ENCODE measurements around the gene FIZ1. TPM values are rescaled to one million over a fixed set of nuclear protein-coding genes. Genes with fewer than 3 reads are reported as not detected.

The FIZ1 gene
- total RNA-seq, 1 donor from 2014 or later: 31.8 TPM

DNA sequence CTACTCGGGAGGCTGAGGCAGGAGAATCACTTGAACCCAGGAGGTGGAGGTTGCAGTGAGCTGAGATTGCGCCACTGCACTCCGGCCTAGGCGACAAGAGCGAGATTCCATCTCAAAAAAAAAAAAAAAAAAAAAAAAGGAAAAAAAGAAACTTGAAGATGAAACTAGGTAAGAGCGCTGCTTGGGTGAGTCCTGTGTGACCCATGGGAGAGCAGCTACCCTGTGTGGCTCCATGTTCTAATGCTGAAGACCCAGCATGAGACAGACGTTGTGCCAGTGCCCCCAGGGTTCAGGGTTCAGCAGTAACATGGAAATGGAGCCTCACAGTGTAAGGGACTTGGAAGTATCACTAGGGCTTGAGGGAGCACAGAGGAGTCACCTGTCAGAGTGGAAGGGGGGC is 19.1 kb upstream of the FIZ1 start:
- Mint-ChIP-seq H3K27ac (ENCODE audit: unreplicated experiment) (peak overlapping the region; percentile 4), H3K4me1 (peaks cover 8% of the 10 kb centered on the region), H3K9me3 (no peaks in the 10 kb centered on the region), H3K36me3 (ENCODE audit: low read depth) (peaks cover 13% of the 10 kb centered on the region), H3K27me3 (ENCODE audit: low read depth) (no peaks in the 10 kb centered on the region), H3K4me3 (no peak overlapping the region)
- DNase-seq (ENCODE audit: low read depth, low spot score): no peak
- no peak for TF ChIP-seq CTCF (conservative IDR thresholded peaks at IDR 0.05)

DNA sequence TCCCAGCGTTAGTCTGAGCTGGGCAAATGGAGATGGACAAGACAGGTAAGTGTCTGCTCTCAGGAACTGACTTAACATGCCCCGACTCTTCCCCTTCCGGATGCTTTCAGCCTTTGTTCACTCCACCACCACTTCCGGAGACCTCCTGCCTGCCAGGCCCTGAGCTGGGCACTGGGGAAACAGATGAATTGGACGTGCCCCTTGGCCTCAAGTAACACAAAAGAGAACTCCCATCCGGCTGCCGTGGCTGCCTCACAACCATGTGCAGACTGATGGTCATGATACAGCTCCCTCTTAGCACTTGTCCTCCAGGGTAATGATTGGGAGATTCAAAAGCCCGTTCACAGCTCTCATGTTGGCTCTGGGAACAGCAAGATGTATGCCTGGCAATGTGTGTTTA is 18.1 kb upstream of the FIZ1 start:
- DNase-seq (ENCODE audit: low read depth, low spot score): no peak
- Mint-ChIP-seq H3K4me3 (peak overlapping the region; percentile 38), H3K9me3 (no peaks in the 10 kb centered on the region), H3K36me3 (ENCODE audit: low read depth) (peaks cover 16% of the 10 kb centered on the region), H3K27ac (ENCODE audit: unreplicated experiment) (no peak overlapping the region), H3K27me3 (ENCODE audit: low read depth) (no peaks in the 10 kb centered on the region), H3K4me1 (peaks cover 4% of the 10 kb centered on the region)
- no peak for TF ChIP-seq CTCF (conservative IDR thresholded peaks at IDR 0.05)

GRCh38 chr19:55616395-55616875 is 17.1 kb upstream of the FIZ1 start:
- Mint-ChIP-seq H3K9me3 (no peaks in the 10 kb centered on the region), H3K27me3 (ENCODE audit: low read depth) (no peaks in the 10 kb centered on the region), H3K4me3 (no peak overlapping the region), H3K36me3 (ENCODE audit: low read depth) (peaks cover 16% of the 10 kb centered on the region), H3K27ac (ENCODE audit: unreplicated experiment) (no peak overlapping the region), H3K4me1 (peaks cover 4% of the 10 kb centered on the region)
- no peak for DNase-seq (ENCODE audit: low read depth, low spot score)
- no peak for TF ChIP-seq CTCF (conservative IDR thresholded peaks at IDR 0.05)

GRCh38 chr19:55615543-55616394 is 16.5 kb upstream of the FIZ1 start:
- no peak overlapping the region for H3K4me3 Mint-ChIP-seq
- no peaks in the 10 kb centered on the region for H3K27me3 Mint-ChIP-seq (ENCODE audit: low read depth)
- peaks cover 4% of the 10 kb centered on the region for H3K4me1 Mint-ChIP-seq
- H3K9me3 Mint-ChIP-seq: no peaks in the 10 kb centered on the region
- TF ChIP-seq CTCF (conservative IDR thresholded peaks at IDR 0.05): no peak
- DNase-seq (ENCODE audit: low read depth, low spot score): no peak
- peaks cover 16% of the 10 kb centered on the region for H3K36me3 Mint-ChIP-seq (ENCODE audit: low read depth)
- H3K27ac Mint-ChIP-seq (ENCODE audit: unreplicated experiment): no peak overlapping the region

GRCh38 chr19:55614711-55615542 is 15.6 kb upstream of the FIZ1 start:
- Mint-ChIP-seq H3K9me3 (no peaks in the 10 kb centered on the region), H3K27ac (ENCODE audit: unreplicated experiment) (no peak overlapping the region), H3K4me1 (peaks cover 4% of the 10 kb centered on the region), H3K36me3 (ENCODE audit: low read depth) (peaks cover 15% of the 10 kb centered on the region), H3K27me3 (ENCODE audit: low read depth) (no peaks in the 10 kb centered on the region), H3K4me3 (no peak overlapping the region)
- DNase-seq (ENCODE audit: low read depth, low spot score): no peak
- no peak for TF ChIP-seq CTCF (conservative IDR thresholded peaks at IDR 0.05)

All from neural crest cell (in vitro differentiated cells).